ENCODE results near the gene SF3B1. TPM values are rescaled to one million over a fixed set of nuclear protein-coding genes. Genes with fewer than 3 reads are reported as not detected.
A peak's percentile ranks its signal among the peaks of the same experiment; 100 is the strongest.

Gene SF3B1
- total and polyA plus RNA-seq, 2 of the 13 experiments (the other 11 are each of a cell fraction or from before 2014, with no cell fraction given): 387 to 750 TPM

GRCh38 chr2:197480165-197481036, 45.6 kb upstream of the SF3B1 start:
- Histone ChIP-seq H4K20me1 (ENCODE audit: insufficient read depth, low read length) (no peaks in the 10 kb centered on the region), H3K4me2 (ENCODE audit: low read depth, low read length) (peak overlapping the region; percentile 82), H3K36me3 (replicated peaks in 1 of 2; ENCODE audit: control insufficient read depth in 1 of 2, insufficient read depth in 2 of 2, low read length in 2 of 2) (peaks cover 0 to 9% of the 10 kb centered on the region in 2 experiments; a peak in 3 of 5 replicates), H3K4me3 (replicated peaks in 1 of 3; ENCODE audit: insufficient read depth in 1 of 3, low read depth in 2 of 3, low read length in 3 of 3) (peak overlapping the region; percentile 26 to 63 (median 38); a peak in 5 of 6 replicates), H3K27me3 (ENCODE audit: control insufficient read depth in 1 of 2, insufficient read depth in 2 of 2, low read length in 2 of 2) (no peaks in the 10 kb centered on the region), H3K79me2 (ENCODE audit: insufficient read depth, low read length) (no peaks in the 10 kb centered on the region), H2AFZ (ENCODE audit: low read length) (no peak overlapping the region), H3K9me3 (ENCODE audit: low read length) (peaks cover 13% of the 10 kb centered on the region), H3K4me1 (ENCODE audit: insufficient read depth, low read length) (peaks cover 69% of the 10 kb centered on the region), H3K27ac (ENCODE audit: extremely low read length, insufficient read depth, low read length) (peak overlapping the region; percentile 91), H3K9ac (ENCODE audit: insufficient read depth, low read depth, low read length) (peak overlapping the region; percentile 63)
- intact Hi-C loops (cut with micrococcal nuclease; ENCODE audit: unreplicated experiment): loop anchor here (1.0 kb wide), 2 partner anchors 20 to 27 kb away; partner anchors contain the start of genes COQ10B and HSPE1
- DNase-seq (ENCODE audit: low spot score) (no peak), FAIRE-seq (no peak), ATAC-seq (peak; percentile 32)
- ChIA-PET POLR2A (interaction anchor here (1.0 to 6.8 kb wide), 15 partner anchors 12 to 133 kb away, joined by 3 to 143 read pairs (median 11); partner anchors contain the start of genes COQ10B, HSPD1, HSPE1 and MOB4), CTCF (ENCODE audit: low intra/inter-chr PET ratio, low total read pairs) (no interaction called here)
- in situ Hi-C loops (cut with HindIII; ENCODE audit: extremely low pct_ligation_motif_present, low pct_unique_long_range_greater_than_20kb): no loop called here
- no TSS peak for BruUV-seq (replicated peaks)
- 50% methylated on average over 9 of the region's 9 CpGs for WGBS (ENCODE audit: low lambda C conversion rate)
- TF ChIP-seq TSC22D2 (CRISPR knock-in tag; IDR thresholded peaks at IDR 0.05; ENCODE audit: borderline replicate concordance): no peak
- no peak for TF ChIP-seq ADNP (CRISPR knock-in tag; IDR thresholded peaks at IDR 0.05)
- TF ChIP-seq RFXAP (CRISPR knock-in tag; IDR thresholded peaks at IDR 0.05; ENCODE audit: borderline replicate concordance): no peak
- TF ChIP-seq HMG20B (CRISPR knock-in tag; conservative IDR thresholded peaks at IDR 0.05): 0 out of 2 replicates have a peak, but pooled peaks have one; percentile 29
- TF ChIP-seq ZNF777 (CRISPR knock-in tag; IDR thresholded peaks at IDR 0.05): no peak
- TF ChIP-seq GTF2F1 (IDR thresholded peaks at IDR 0.05; ENCODE audit: low read length): no peak
- peak; percentile 9; the same call in 1 of the 2 replicates for TF ChIP-seq MIER3 (CRISPR knock-in tag; IDR thresholded peaks at IDR 0.05; ENCODE audit: borderline replicate concordance)
- no peak for TF ChIP-seq KDM5B (CRISPR knock-in tag; IDR thresholded peaks at IDR 0.05; ENCODE audit: borderline replicate concordance)
- no peak for TF ChIP-seq ERF (CRISPR knock-in tag; IDR thresholded peaks at IDR 0.05)
- TF ChIP-seq SP4 (CRISPR knock-in tag; IDR thresholded peaks at IDR 0.05): 0 out of 2 replicates have a peak, but pooled peaks have one; percentile 40
- TF ChIP-seq TEAD3 (CRISPR knock-in tag; optimal IDR thresholded peaks at IDR 0.05; ENCODE audit: borderline replicate concordance): peak; percentile 63
- TF ChIP-seq ZMYM3 (CRISPR knock-in tag; IDR thresholded peaks at IDR 0.05): no peak
- TF ChIP-seq CREB3 (CRISPR knock-in tag; IDR thresholded peaks at IDR 0.05): no peak
- no peak for TF ChIP-seq ZFX (CRISPR knock-in tag; IDR thresholded peaks at IDR 0.05; ENCODE audit: low read depth)
- TF ChIP-seq PTBP1 (IDR thresholded peaks at IDR 0.05; ENCODE audit: low read depth, low read length, poor library complexity, severe bottlenecking): no peak
- no peak for TF ChIP-seq PAWR (CRISPR knock-in tag; IDR thresholded peaks at IDR 0.05; ENCODE audit: borderline replicate concordance)
- TF ChIP-seq ZNF770 (CRISPR knock-in tag; IDR thresholded peaks at IDR 0.05): peak; percentile 91
- no peak for TF ChIP-seq TEAD2 (CRISPR knock-in tag; IDR thresholded peaks at IDR 0.05)
- TF ChIP-seq ZBTB33 (CRISPR knock-in tag; IDR thresholded peaks at IDR 0.05): 0 out of 2 replicates have a peak, but pooled peaks have one; percentile 5
- no peak for TF ChIP-seq ZNF709 (CRISPR knock-in tag; IDR thresholded peaks at IDR 0.05)
